Measurements from ENCODE around the gene ITPK1.

The ITPK1 gene

DNA sequence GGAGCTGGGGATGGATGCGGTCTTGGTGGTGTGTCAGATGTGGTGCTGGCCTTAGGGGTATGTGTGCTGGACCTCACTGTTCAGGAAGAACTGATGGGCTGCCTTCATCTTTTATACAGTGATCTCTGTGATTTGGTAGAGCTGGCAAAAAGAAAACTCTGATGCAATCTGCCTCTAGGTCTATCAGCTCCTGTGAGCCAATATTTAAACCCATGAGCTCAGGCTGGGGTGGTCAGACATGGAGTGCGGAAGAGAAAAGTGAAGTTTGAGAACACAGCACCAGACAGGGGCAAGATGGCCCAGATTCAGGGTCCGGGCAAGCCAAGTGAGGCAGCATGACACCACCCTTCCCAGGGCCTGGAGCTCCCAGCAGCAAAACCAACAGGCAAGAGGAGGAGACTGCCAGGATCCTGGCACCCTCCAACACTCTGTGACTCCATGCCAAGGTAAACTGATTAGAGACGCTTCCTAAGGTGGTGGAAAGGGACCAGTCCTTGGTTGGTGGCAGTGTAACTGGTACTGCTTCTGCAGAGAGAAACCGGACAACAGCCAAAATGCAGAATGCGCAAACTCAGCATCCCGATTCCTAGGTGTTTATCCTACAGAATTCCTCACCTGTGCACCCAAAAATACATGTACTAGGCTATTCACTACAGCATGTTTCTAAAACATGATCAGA is 110.5 kb downstream of the ITPK1 start:
- DNase-seq, result no peak

DNA sequence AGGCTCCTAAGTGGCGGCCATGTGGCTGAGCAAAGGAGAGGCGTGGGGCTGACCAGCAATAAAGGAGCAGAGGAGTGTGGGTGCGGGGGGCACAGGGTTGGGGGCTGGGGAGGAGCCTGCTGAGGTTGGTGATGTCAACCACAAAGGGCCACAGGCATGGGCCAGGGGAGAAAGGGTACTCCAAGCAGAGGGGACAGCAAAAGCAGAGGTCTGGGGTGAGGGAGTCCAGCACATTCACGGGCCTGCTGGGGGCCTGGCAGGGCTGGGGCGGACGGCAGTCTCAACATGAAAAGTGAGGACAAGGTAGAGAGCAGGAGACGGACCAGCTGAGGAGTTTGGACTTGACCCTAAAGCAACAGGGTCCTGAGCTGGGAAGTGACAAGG is 111.0 kb downstream of the ITPK1 start:
- DNase-seq, result no peak

DNA sequence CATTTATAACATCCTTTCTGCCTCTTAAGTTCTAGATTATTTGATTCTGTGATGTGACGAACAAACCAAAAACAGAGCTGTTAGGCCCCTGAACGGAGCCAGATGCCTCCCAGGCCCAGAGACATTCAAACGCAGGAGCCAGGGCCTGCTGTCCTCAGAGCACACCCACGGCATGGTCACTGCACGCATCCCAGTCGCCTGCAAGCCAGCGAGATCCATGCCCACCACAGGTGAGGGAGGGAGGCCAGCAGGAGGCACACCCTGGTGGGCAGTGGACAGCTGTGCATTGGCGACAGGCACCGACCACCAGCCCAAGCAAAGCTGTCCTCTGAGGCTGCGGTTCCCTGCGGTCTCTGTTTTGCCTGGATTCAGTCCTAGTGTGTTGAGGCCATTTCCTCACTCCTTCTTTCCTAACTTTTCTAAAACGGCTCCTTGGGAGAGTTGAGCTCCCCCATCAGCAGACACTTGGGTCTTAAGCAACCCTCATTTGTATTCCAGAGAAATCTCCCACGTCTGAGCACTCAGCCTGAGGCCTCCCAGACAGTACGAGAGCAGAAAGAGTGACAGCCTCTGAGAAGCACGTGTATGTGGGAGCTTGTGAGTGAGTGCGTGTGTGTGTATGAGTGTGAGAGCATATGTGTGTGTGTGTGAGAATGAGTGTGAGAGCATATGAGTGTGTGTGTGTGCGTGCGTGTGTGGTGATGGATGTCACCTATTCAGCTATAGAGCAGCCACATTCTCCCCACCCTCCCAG is 111.6 kb downstream of the ITPK1 start:
- DNase-seq, result no peak

DNA sequence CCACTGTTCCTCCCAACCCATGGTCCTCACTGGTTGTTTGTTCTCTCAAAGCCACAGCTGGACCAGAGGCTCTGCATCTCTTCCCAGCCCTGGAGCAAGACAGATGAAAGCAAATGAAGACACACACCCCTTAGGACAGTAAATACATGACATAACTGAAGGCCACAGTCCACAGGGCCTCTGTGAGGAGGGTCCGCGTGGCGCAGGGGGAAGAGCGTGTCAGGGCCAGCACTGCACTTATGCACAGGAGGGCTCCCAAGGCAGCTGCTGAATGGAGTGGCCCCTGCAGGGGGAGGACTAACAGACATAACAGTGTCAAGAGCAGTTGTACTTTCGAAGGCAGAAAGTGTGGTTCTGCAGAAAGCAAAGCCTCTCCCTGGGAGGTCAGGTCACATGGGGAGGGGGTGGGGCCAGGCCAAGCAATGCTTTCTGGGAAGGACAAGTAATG is 112.8 kb downstream of the ITPK1 start:
- DNase-seq, result no peak

DNA sequence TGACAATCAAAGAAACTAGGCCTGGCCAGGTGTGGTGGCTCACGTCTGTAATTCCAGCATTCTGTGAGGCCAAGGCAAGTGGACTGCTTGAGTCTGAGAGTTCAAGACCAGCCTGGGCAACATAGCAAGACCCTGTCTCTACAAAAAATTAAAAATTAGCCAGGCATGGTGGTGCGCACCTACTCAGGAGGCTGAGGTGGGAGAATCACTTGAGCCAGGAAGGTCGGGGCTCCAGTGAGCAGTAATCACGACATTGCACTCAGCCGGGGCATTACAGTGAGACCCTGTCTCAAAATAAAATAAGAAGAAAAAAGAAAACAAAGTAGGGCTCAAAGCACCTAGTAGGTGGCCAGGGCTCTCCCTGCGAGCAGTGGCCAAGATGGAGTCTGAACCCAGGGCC is 113.7 kb downstream of the ITPK1 start:
- no peak for DNase-seq

DNA sequence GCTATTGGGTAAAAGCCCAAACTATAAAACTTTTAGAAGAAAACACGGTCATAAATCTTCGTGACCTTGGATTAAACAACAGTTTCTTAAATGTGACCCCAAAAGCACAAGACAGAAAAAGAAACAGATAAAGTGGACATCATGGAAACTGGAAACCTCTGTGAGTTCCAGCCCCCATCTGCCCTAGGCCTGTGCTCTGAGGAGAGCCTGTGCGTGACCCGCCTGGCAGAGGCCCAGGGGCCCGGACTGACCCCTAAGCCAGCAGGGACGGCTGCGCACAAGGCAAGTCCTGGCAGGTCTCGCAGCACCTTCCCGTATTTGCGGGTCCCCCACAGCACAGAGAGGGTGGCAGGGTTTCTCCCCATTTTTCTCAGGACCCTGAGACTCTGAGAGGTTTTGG is 116.8 kb downstream of the ITPK1 start:
- no peak for DNase-seq

DNA sequence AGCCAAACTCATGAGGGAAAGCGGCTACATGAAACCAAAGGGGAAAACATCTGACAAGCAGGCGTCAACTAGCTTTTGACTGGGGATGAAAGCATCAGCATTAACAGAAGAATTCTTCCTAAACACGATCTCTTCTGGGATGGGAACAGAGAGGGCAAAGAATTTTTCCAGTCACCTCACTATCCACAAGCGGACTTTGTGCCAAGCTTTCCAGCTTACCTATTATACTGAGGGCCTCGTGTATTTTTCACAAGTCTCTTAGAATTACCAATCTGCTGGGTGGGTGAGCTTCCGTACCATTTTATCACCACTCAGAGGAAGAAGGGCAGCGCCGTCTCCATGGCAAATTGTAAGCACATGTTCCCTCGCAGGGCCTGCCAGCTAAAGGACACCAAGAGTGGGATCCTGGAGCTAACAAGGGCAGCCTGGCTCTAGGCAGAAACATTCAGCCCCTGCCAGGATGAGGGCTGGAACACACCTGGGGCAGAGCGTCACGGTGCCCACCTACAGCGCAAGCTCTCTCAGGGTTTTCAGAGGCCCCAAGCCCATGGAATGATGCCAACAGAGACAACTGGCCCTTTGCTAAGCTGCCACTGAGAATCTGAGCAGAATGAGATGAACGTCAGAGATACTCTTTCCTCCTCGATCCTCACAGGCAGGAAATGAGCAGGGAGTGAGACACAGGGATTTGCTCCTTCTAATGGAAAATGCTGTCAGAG is 118.2 kb downstream of the ITPK1 start:
- no peak for DNase-seq

DNA sequence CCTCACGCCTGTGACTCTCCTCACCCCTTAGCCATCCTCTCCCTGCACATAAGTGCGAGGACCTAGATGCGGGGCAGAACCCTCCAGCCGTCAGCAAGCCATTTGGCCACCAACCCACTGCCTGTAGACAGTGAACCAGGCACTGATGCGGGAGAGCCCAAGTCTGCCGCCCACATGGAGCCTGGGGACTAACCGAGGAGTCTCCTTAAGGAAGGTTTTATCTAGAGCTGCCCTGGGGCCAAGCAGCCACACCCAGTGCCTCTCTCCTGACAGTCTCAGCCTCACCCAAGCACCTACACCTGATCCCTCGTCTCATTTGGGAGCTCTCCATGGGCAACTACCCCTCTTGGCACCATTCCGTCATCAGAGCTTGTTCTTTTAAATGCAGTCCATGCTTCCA is 120.1 kb downstream of the ITPK1 start:
- DNase-seq, result no peak

DNA sequence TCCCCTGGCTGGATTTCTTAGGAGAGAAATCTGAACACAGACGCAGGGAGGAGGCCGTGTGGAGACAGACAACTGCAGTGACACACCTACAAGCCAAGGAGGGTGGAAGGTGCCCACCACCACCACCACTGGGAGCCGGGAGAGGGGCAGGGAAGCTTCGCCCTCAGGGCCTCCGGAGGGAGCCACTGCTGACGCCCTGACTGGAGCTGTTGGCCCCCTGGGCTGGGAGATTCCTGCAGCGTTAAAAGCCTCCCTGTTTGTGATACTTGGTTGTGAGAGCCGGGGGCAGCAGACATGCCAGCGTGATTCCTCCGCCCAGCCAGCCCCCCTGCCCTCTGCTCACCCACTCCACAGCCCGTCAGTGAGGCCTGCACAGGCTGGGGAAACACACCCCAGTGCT is 120.8 kb downstream of the ITPK1 start:
- DNase-seq, result no peak

DNA sequence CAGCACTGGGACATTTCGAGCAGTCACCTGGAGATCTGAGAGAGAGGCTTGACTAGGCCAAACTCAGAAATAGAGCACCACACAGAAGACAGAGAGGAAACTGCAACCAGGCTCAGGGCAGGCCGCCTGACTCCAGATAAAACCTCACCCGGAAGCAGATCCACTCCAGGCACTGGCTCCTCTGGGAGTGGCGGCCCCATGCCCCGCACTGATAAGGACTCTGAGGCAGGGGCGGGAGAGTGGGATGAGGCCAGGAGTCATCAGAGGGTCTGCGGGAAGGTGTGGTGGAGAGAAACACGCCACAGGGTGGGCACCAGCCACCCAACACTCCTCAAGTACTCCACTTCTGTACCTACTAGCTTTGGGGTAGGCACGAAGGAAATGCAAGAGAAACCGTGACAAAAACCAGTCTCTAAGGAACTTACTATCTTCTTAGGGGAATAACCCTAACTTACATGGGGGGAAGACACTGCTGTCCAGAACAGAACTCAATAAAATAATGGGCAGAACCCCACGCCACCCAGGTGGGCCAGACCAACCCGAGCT is 121.5 kb downstream of the ITPK1 start:
- no peak for DNase-seq

DNA sequence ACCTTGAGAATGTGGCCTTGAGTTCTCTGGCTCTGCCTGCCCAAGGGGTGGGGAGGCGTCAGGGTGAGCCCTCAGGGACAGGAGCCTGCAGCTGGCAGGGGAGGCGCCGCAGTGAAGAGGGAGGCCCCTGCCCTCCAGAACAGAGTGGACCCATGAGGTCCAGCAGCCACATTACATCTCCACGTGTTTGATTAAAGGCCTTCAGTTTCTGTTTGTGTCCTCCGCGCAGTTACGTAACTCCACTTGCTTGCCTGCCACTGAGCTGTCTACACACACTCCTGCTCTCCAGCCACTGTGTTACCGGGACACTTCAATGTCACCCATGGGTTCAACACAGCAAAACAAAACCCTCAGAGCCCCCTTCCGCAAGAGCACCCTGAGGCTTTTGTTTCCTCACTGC is 122.4 kb downstream of the ITPK1 start:
- DNase-seq, result no peak

DNA sequence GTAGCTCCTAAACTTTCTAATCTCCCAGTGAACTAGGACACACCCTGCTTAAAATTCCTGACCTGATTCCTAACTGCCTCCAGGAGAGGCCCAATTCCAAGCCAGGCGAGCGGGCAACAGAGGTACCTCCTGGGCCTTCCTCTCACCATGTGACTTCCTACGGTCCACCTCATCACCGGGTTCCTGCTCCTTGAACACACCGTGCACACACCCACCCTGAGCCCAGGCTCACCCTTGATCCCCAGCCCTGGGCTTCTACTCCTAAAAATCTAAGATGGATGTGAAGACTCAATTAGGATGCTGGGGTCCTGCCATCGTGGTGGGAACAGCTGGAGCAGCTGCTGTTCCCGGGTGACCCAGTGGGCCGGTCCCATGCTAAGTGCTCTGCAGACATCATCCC is 124.2 kb downstream of the ITPK1 start:
- DNase-seq, result no peak

DNA sequence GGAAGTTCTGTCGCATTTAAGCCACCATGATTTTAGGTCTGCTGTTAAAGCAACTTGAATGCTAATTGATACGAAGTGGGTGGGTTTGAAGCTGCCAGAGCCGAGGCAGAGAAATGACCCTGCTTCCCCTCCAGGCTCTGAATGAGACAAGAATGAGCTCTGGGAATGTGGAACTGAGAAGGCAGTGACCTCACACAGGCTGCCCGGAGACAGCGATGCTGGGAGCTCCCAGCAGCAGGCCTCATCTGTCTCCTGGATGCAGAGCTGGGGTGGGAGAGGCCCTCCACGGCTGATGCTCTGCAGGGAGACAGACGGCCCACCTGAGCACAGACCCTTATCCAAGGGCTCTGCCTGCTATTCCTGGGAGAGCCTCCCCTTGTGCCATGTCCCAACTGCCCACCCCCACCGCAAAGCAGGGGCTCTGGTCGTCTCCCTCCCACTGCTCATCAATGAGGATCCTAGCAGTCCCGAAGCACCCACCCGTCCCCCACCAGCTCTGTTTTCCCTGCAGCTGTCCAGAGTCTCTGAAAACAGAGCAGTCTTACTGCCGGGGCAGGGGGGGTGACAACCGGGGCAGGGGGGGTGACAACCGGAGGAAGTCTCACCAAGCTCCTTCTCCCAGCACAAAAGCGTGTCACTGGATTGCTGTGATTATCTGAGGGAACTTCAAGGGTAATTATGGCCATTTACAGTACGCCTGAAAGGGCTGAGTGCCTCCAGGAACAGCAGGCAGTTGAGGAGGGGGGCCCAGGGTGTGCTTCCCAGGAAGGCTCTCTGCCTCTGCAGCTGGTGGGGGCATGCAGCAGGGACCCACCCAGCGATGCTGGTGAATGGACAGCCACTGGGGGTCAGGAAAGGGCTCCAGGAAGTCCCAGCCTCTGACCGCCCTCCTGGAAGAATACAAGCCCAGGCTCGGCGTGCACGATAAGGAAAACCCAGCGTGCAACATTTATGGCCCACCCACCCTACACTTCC is 125.0 kb downstream of the ITPK1 start:
- no peak for DNase-seq

DNA sequence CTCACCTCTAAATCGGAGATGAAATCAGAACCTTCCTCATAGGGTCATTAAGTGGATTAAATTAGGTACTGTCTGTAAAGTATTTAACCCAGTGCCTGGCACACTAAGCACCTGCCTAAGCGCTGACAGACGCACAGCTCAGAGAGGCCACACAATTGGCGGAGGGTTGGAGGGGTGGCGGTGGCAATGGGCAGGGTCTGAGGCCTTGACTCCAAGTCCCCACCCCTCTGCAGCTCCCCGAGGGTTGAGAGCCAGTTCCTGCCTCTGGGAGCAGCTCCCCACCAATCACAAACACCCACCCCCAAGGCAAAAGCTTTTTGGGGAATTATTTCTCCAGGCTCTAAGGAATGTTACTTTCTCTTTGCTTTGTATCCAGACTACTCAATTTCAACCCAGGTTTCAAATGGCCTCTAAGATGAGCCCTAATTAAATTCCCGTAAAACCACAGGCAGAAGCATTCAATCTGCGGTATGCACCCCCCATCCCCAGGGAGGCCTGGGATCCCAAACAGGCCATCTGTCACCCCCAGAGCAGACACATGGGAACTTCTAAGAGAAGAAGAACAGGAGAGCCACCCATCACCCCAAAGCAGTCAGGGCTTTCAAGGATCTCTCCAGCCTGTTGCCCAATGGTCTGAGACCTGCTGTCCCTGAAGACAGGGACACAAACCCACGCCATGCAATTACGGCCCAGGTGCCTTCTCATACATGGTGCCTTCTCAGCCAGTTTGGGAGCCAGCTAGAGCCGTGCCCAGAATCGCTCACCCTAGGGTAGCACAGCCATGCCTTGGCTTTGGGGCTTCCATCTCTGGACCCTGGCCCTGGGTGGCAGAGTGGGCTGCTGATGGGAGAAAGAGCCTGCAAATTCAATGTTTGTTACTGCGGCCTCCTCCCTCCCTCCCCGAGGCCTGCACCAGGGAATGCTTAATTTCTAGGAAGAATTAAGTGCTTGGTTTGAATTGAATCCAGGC is 126.7 kb downstream of the ITPK1 start:
- no peak for DNase-seq

DNA sequence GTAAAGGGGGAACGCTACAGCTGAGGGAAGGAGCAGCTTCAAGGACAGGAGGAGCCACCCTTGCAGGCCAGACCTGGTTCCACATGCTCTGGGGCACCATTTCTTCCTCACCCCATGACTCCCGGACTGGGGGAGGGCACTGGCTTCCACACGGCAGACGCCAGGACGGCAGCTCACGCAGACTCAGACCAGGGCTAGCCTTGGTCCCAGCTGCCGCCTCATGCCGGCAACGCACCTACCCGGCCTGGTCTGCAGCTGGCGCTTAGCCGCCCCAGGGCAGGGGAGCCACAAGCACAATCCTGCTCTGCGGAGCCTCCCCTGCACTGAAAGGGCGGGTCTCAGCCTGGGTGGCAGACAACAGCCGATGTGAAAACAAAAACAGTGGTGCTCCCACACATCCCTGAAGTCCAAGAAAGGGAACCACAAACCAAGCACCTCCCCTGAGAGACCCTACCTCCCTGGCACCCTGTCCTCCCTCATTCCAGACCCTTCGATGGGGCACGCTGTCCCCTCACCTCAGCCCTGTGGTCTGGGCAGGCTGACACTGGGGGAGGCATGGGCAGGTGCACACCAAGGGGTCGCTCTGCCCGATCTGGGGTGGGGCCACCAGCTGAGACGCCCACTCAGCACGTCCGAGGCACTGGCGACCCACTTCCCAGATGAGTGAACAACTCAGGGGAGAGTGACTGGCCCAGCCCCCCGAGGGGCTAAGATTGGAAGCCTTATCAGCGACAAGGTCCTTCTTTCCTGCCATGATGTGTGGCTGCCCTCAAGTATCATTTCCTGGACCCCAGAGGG is 127.8 kb downstream of the ITPK1 start:
- no peak for DNase-seq

DNA sequence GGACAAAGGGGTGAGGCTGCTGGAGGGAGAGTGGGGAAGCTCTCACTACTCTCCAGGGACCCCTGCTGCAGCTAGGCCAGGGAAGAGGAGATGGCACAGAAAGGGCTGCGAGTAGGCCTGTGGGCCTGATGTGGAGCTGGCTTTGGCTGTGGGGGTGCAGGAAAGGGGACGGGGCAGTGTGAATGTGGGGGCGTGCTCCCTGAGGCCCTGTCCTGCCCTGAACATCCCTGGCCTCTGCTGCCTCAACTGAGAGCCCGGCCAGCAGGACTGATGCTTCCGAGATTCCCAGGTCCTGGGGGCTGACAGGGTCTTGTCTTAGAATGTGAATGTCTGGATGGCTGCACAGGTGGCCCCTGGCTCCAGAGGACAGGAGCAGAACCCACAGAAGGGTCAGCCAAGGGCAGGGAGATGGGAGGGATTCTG is 128.6 kb downstream of the ITPK1 start:
- no peak for DNase-seq

DNA sequence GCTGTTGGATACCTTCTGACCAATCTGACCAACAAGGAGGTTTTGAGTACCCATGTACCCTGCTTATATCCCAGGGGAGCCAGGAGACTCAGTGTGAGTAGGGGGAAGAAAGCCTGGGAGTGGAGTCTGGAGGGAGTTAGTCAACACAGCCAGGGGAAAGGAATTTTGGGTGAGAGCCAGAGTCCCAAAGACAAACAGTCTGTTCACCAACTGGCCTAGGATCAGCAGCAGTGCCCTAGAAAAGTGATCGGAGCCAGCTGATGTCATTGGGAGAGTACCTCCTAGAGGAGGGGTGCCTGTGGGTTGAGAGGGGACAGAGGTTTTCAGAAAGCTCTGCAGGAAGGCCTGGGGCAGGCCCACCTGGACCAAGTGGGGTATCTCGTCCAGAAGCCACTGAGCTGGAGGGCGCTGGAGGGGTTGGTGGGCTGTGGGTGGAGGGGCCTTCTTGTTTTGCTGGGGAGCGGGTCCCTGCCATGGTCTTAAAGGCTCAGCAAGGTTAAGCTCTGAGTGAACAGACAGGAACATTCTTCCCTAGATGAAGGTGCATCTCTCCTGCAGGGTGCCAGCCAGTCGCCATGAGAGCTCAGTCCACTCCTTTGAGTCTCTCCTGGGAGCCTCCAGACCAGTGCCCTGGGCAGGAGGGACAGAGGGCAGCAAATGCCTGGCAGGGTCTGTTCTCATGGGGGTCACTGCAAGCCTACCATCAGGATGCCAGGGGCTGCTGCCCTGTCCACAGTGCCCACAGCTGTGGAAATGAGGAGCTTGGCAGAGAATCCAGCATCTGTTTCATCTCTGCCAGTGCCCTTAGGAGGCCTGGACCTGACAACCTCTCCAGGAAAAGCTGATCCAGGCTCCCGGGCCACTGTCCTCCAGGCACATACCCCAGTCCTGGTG is 129.2 kb downstream of the ITPK1 start:
- no peak for DNase-seq

DNA sequence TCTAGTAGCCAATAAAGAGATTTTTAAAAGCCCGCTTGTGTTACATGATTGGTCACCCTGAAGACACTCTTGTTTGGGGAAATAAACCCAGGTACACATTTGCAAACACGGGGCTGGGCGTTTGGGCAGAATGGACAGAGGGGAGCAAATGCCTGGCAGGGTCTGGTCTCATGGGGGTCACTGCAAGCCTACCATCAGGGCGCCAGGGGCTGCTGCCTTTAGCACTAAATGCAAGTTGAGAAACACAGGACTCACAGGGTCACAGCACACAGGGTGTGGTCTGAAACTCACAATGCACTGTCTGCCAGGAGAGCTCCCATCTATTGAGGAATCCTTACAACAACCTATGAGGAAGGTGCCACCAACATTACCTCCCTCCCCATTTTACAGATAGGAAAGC is 130.2 kb downstream of the ITPK1 start:
- no peak for DNase-seq

DNA sequence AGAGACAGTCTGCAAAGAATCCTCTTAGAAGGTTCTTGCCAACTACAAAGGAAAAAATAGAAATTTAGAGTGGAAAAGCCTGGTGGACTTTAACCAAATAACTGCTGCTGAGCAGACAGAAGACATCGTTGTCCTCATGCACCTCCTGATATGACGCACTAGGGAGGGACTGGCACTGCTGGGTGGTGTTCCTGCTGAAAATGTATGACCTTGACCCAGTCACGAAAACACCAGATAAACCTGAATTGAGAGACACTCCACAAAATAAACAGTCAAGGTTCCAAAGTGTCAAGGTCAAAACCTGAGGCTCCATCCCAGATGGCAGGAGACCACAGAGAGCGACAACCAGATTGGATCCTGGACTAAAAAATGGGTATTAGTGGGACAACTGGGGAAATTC is 130.8 kb downstream of the ITPK1 start:
- DNase-seq, result no peak
